Calu3 (cell line): ENCODE results near the gene MSI2. TPM values are rescaled to one million over a fixed set of nuclear protein-coding genes. Genes with fewer than 3 reads are reported as not detected.

Experiments used
- BruUV-seq: library from RNA; stranded (reverse); fragments of 400-500 nt; replicated peaks from 2 replicates; lab custom pipeline; 2021; lab: Mats Ljungman, UMichigan
- CTCF ChIA-PET: fragments of 300-600 bp; sonication (Branson Sonifier 250); formaldehyde crosslinking; loops from one replicate; lab custom pipeline; 2022; ENCODE audit warnings: antibody characterized with exemption; lab: Charles Lee
- DNase-seq: peaks from one replicate; pipeline ENCODE4 v3.0.0; 2022
- H3K27ac Mint-ChIP-seq: one replicate; pipeline ENCODE4 v1.8.0; 2022; ENCODE audit warnings: mixed read lengths; ENCODE audit not compliant: unreplicated experiment
- H3K27me3 Mint-ChIP-seq: one replicate; pipeline ENCODE4 v1.8.0; 2022; ENCODE audit warnings: mixed read lengths; ENCODE audit not compliant: unreplicated experiment
- H3K36me3 Mint-ChIP-seq: one replicate; pipeline ENCODE4 v1.8.0; 2022; ENCODE audit warnings: mild to moderate bottlenecking, moderate library complexity, mixed read lengths; ENCODE audit not compliant: insufficient read depth, unreplicated experiment
- H3K4me1 Mint-ChIP-seq: one replicate; pipeline ENCODE4 v1.8.0; 2022; ENCODE audit warnings: mild to moderate bottlenecking, low read depth, mixed read lengths; ENCODE audit not compliant: unreplicated experiment
- H3K4me3 Mint-ChIP-seq: one replicate; pipeline ENCODE4 v1.8.0; 2022; ENCODE audit warnings: mild to moderate bottlenecking, low read depth, moderate library complexity, mixed read lengths; ENCODE audit not compliant: unreplicated experiment
- H3K9me3 Mint-ChIP-seq: one replicate; pipeline ENCODE4 v1.8.0; 2022; ENCODE audit warnings: low read depth, mixed read lengths; ENCODE audit not compliant: unreplicated experiment
- CTCF ChIP-seq: fragments of 200-600 bp; IDR thresholded peaks from one replicate; pipeline ENCODE4 v1.8.0; 2022; ENCODE audit warnings: antibody characterized with exemption; ENCODE audit not compliant: unreplicated experiment
- intact Hi-C: fragments of 100-400 bp; cut with micrococcal nuclease; formaldehyde crosslinking; loops from one replicate; pipeline ENCODE4 v1.10.0; 2022; ENCODE audit not compliant: unreplicated experiment
- total RNA-seq: library from RNA; stranded (reverse); gene quantifications from 2 replicates; pipeline ENCODE4 v1.2.3, GENCODE V29; 2022

MSI2 gene
- total RNA-seq, 1 experiment from 2014 or later: 66.4 TPM

- Mint-ChIP-seq H3K4me1 (peaks cover 30% of the 10 kb centered on the region), H3K4me3 (no peak overlapping the region), H3K36me3 (peaks cover 12% of the 10 kb centered on the region), H3K9me3 (no peaks in the 10 kb centered on the region), H3K27ac (no peak overlapping the region), H3K27me3 (no peaks in the 10 kb centered on the region)
- TF ChIP-seq CTCF: no peak
- intact Hi-C loops: no loop called here
- CTCF ChIA-PET: no interaction called here
- no peak for DNase-seq
- BruUV-seq: no TSS peak
Measured at GRCh38 chr17:57377094-57377493, 120.8 kb downstream of the MSI2 start.

GRCh38 chr17:57379237-57379894, 123.0 kb downstream of the MSI2 start:
- Mint-ChIP-seq H3K9me3 (no peaks in the 10 kb centered on the region), H3K4me3 (no peak overlapping the region), H3K27me3 (no peaks in the 10 kb centered on the region), H3K4me1 (peaks cover 20% of the 10 kb centered on the region), H3K27ac (no peak overlapping the region), H3K36me3 (no peaks in the 10 kb centered on the region)
- no TSS peak for BruUV-seq
- intact Hi-C loops: no loop called here
- CTCF ChIA-PET: interaction anchor here (0.7 kb wide), 1 partner anchor 317 kb away, joined by 3 read pairs; no protein-coding TSS in a partner anchor
- DNase-seq: no peak
- no peak for TF ChIP-seq CTCF

GRCh38 chr17:57379895-57380434, 123.6 kb downstream of the MSI2 start:
- Mint-ChIP-seq H3K27me3 (no peaks in the 10 kb centered on the region), H3K9me3 (peaks cover 4% of the 10 kb centered on the region), H3K4me1 (peaks cover 16% of the 10 kb centered on the region), H3K27ac (no peak overlapping the region), H3K36me3 (no peaks in the 10 kb centered on the region), H3K4me3 (no peak overlapping the region)
- BruUV-seq: no TSS peak
- intact Hi-C loops: no loop called here
- CTCF ChIA-PET: interaction anchor here (0.7 kb wide), 1 partner anchor 316 kb away, joined by 3 read pairs; no protein-coding TSS in a partner anchor
- no peak for TF ChIP-seq CTCF
- no peak for DNase-seq

- BruUV-seq: no TSS peak
- intact Hi-C loops: no loop called here
- TF ChIP-seq CTCF: no peak
- H3K4me1 Mint-ChIP-seq: peaks cover under 1% of the 10 kb centered on the region
- H3K27ac Mint-ChIP-seq: no peak overlapping the region
- H3K36me3 Mint-ChIP-seq: peaks cover 4% of the 10 kb centered on the region
- no peaks in the 10 kb centered on the region for H3K27me3 Mint-ChIP-seq
- CTCF ChIA-PET: no interaction called here
- peaks cover 5% of the 10 kb centered on the region for H3K9me3 Mint-ChIP-seq
- no peak overlapping the region for H3K4me3 Mint-ChIP-seq
- no peak for DNase-seq
Measured at GRCh38 chr17:57381498-57381897, 125.2 kb downstream of the MSI2 start.
